Breast epithelium (tissue), 4 donors: Measurements from ENCODE around the gene ATP13A1. TPM values are rescaled to one million over a fixed set of nuclear protein-coding genes. Genes with fewer than 3 reads are reported as not detected.

ENCODE experiments used
- DNase-seq, 2 donors: peaks; one replicate each; pipeline ENCODE4 v3.0.0-alpha.2; 2019; ENCODE audit warnings: low spot score in 2 of 2
- H3K27ac ChIP-seq, 2 donors: fragments of 200-600 bp; sonication (generic) in 1 of 2; one replicate each; pipeline ENCODE4 v1.5.1; 2016 to 2019; ENCODE audit warnings: mild to moderate bottlenecking in 1 of 2
- H3K27me3 ChIP-seq, 2 donors: fragments of 200-600 bp; sonication (generic) in 1 of 2; one replicate each; pipeline versions ENCODE4 v1.5.1 to v1.6.0; 2017 to 2019; ENCODE audit warnings: control low read depth in 1 of 2, mild to moderate bottlenecking in 1 of 2
- H3K36me3 ChIP-seq: fragments of 200-600 bp; one replicate; pipeline ENCODE4 v1.5.1; 2019
- H3K4me1 ChIP-seq, 2 donors: fragments of 200-600 bp; sonication (generic); one replicate each; pipeline ENCODE4 v1.5.1; 2016 to 2019; ENCODE audit warnings: control low read depth in 1 of 2
- H3K4me3 ChIP-seq, 3 donors: fragments of 200-600 bp; sonication (generic); 1 replicate in 2 of 3; 2 replicates in 1 of 3; pipeline ENCODE4 v1.5.1; 2016 to 2019; ENCODE audit warnings: mild to moderate bottlenecking in 3 of 3, moderate library complexity in 2 of 3
- H3K9me3 ChIP-seq, 2 donors: fragments of 200-600 bp; sonication (generic) in 1 of 2; one replicate each; pipeline ENCODE4 v1.5.1; 2016 to 2019; ENCODE audit warnings: control low read depth in 1 of 2
- POLR2A ChIP-seq: fragments of 450-650 bp; IDR thresholded peaks from one replicate; pipeline ENCODE4 v1.6.1; 2016; ENCODE audit warnings: antibody characterized with exemption, mild to moderate bottlenecking, moderate library complexity
- POLR2AphosphoS5 ChIP-seq, 3 donors: sonication (generic); formaldehyde crosslinking; IDR thresholded peaks; one replicate each; pipeline ENCODE4 v1.6.1; 2017; ENCODE audit warnings: antibody characterized with exemption in 3 of 3
- intact Hi-C: fragments of 100-400 bp; cut with DNase I; formaldehyde crosslinking; loops from one replicate; pipeline ENCODE4 v1.15.1; 2023; ENCODE audit warnings: low total_unique reads
- total RNA-seq, 3 donors: library from RNA; depleted of rRNA; stranded (reverse); fragments of >200 nt; gene quantifications; one replicate each; pipeline ENCODE4 v1.1.0, GENCODE V29; 2016
- TF ChIP-seq, protein P1 (sequence below), 3 donors: fragments of 450-650 bp; IDR thresholded peaks; one replicate each; pipeline ENCODE4 v1.5.1; 2016 to 2017; ENCODE audit warnings: antibody characterized with exemption in 3 of 3, mild to moderate bottlenecking in 3 of 3, moderate library complexity in 3 of 3

Gene ATP13A1
- total RNA-seq, 3 donors from 2014 or later = 155 to 222 (median 189) TPM

DNA sequence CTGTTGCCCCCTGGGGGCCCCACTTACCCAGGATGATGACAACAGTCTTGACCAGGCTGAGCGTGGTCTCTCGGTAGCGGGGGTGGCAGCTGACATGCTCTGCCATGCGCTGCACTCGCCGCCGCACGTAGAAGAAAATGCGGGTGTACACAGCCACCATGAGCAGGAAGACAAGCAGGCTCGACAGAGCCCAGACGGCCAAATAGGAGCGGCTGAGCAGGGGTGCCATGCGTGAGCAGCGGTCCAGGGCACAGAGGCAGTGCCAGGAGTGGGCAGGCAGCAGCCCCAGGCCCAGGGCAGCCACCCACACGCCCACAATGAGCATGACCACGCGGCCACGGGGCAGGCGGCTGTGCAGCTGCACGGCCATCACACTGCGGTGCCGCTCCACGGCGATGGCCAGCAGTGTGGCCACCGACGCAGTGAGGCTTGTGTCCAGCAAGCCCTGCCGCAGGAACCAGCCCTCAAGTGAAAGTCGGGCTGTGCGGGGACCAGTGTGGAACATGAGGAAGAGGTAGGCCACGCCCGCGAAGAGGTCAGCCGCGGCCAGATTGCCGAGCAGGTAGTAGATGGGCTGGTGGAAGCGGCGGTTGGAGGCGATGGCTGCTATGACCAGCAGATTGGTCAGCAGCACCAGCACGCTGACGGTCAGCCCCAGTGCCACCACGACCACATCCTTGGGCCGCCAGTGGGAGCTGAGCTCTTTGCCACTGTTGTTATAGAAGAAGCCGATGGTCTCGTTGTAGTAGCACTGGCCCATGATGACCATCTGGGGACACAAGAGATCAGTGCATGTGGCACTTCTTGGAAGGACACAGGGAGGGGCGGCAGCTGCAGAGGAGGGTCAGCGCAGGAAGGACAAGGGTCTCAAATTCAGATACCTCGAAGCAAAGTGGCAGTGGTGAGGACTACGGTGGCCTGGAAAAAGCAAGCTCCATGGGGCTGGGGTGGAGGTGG lies 36.7 kb downstream of the ATP13A1 start:
- no peak for DNase-seq
- Histone ChIP-seq H3K4me3 (peak overlapping the region in 2 of 3 donors; percentile 65 to 82), H3K36me3 (no peaks in the 10 kb centered on the region), H3K4me1 (no peaks in the 10 kb centered on the region), H3K27ac (peak overlapping the region; percentile 88), H3K27me3 (no peaks in the 10 kb centered on the region), H3K9me3 (no peaks in the 10 kb centered on the region)
- TF ChIP-seq POLR2A (no peak), POLR2AphosphoS5 (IDR thresholded peaks at IDR 0.05) (no peak)
- TF ChIP-seq, protein P1, sequence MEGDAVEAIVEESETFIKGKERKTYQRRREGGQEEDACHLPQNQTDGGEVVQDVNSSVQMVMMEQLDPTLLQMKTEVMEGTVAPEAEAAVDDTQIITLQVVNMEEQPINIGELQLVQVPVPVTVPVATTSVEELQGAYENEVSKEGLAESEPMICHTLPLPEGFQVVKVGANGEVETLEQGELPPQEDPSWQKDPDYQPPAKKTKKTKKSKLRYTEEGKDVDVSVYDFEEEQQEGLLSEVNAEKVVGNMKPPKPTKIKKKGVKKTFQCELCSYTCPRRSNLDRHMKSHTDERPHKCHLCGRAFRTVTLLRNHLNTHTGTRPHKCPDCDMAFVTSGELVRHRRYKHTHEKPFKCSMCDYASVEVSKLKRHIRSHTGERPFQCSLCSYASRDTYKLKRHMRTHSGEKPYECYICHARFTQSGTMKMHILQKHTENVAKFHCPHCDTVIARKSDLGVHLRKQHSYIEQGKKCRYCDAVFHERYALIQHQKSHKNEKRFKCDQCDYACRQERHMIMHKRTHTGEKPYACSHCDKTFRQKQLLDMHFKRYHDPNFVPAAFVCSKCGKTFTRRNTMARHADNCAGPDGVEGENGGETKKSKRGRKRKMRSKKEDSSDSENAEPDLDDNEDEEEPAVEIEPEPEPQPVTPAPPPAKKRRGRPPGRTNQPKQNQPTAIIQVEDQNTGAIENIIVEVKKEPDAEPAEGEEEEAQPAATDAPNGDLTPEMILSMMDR (IDR thresholded peaks at IDR 0.05) = no peak
- intact Hi-C loops = loop anchor here (10.0 kb wide), 1 partner anchor 1312 kb away; no protein-coding TSS in a partner anchor

DNA sequence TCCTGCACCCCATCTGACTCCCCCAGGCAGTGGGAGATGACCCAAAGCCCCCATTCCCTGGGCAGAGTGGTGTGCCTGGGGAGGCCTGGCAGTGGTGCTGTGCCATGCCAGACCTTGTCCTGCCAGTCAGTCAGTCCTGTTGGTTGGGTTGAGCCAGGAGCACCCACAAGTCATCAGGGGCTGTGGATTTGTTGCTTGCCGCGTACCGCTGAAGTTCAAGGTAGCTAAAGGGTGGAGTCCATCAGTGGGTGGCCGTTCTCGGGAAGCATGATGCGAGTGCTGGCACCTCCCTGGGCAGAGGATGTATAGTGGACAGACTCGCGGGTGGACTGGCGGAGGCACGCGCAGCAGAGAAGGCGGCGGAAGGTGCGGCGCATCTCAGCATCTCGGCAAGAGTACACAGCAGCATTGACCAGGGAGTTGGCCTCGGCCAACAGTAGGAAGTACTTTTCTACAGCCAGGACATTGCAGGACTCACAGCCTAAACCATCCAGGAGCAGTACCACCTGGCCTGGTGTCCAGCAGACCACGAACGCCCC lies 39.4 kb downstream of the ATP13A1 start:
- H3K27ac ChIP-seq = no peak overlapping the region
- H3K9me3 ChIP-seq = no peaks in the 10 kb centered on the region
- no peak for DNase-seq
- no peaks in the 10 kb centered on the region for H3K27me3 ChIP-seq
- H3K4me3 ChIP-seq = no peak overlapping the region
- H3K36me3 ChIP-seq = no peaks in the 10 kb centered on the region
- intact Hi-C loops = loop anchor here (10.0 kb wide), 1 partner anchor 1309 kb away; no protein-coding TSS in a partner anchor
- H3K4me1 ChIP-seq = no peaks in the 10 kb centered on the region
- TF ChIP-seq, protein P1 (IDR thresholded peaks at IDR 0.05) = no peak
- TF ChIP-seq POLR2A (no peak), POLR2AphosphoS5 (IDR thresholded peaks at IDR 0.05) (no peak)

DNA sequence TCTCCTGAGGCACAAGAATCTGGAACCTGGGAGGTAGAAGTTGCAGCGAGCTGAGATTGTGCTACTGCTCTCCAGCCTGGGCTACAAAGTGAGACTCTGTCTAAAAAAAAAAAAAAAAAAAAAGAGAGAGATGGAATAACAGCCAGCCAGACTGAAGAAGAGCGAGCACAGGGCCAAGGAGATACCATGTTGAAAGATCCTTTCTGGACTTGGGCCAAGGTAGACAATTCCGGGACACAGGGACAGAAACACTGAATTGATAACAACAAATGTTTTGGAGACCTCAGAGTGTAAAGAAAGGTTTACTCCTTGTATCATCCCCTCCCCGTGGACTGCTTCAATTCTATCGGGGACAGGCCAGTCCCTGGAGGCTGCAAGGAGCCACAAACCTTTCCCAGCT lies 40.1 kb downstream of the ATP13A1 start:
- DNase-seq = no peak
- Histone ChIP-seq H3K9me3 (no peaks in the 10 kb centered on the region), H3K27me3 (no peaks in the 10 kb centered on the region), H3K27ac (no peak overlapping the region), H3K4me3 (no peak overlapping the region), H3K4me1 (peaks cover 0 to under 1% of the 10 kb centered on the region in 2 donors), H3K36me3 (no peaks in the 10 kb centered on the region)
- intact Hi-C loops = loop anchor here (10.0 kb wide), 1 partner anchor 1309 kb away; no protein-coding TSS in a partner anchor
- TF ChIP-seq, protein P1 (IDR thresholded peaks at IDR 0.05) = no peak
- TF ChIP-seq POLR2A (no peak), POLR2AphosphoS5 (IDR thresholded peaks at IDR 0.05) (no peak)

DNA sequence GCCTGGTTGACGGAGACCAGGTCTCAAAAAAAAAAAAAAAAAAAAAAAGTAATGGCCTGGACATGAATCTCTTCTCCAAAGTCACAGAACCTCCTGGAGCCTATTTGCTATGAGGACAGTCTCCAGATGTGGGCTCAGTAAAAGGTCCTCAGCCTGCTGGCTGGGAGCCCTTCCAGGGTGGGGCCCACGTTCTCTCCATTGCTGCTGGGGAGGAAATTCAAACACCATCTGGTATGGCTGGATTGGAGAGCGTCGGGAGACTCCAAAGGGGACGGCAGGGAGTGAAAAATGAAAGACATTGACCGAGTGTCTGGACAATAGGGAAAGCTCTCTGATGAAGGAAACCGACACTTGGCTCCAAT lies 43.6 kb downstream of the ATP13A1 start:
- no peaks in the 10 kb centered on the region for H3K9me3 ChIP-seq
- no peak overlapping the region for H3K4me3 ChIP-seq
- intact Hi-C loops = loop anchor here (2.0 to 10.0 kb wide), 2 partner anchors 51 to 1305 kb away; no protein-coding TSS in a partner anchor
- H3K36me3 ChIP-seq = no peaks in the 10 kb centered on the region
- peaks cover 0 to 4% of the 10 kb centered on the region in 2 donors for H3K4me1 ChIP-seq
- TF ChIP-seq POLR2AphosphoS5 (IDR thresholded peaks at IDR 0.05) (no peak), POLR2A (no peak)
- TF ChIP-seq, protein P1 (IDR thresholded peaks at IDR 0.05) = no peak
- no peak for DNase-seq
- no peaks in the 10 kb centered on the region for H3K27me3 ChIP-seq
- H3K27ac ChIP-seq = no peak overlapping the region
